CD4-positive, CD25-positive, alpha-beta regulatory T cell (primary cell): ENCODE results near the gene LCP2. TPM values are rescaled to one million over a fixed set of nuclear protein-coding genes. Genes with fewer than 3 reads are reported as not detected.

Source experiments
- ATAC-seq, 2 donors: fragments of 150-1000 bp; cut with Tn5 transposase; one replicate each; pipeline ENCODE4 v1.10.0; 2021; ENCODE audit warnings: low read depth in 2 of 2, moderate number of reproducible peaks in 2 of 2, moderate library complexity in 1 of 2
- DNase-seq, 3 donors: peaks; one replicate each; pipeline versions ENCODE4 v3.0.0 to v3.0.0-alpha.2; 2012 to 2022; ENCODE audit warnings: mixed read lengths in 1 of 3
- H3K27ac ChIP-seq: one replicate; pipeline ENCODE4 v1.7.0; 2013; ENCODE audit warnings: mild to moderate bottlenecking, low read length; ENCODE audit not compliant: insufficient read depth, poor library complexity, severe bottlenecking
- H3K27me3 ChIP-seq: one replicate; pipeline ENCODE4 v1.7.0; 2013; ENCODE audit warnings: low read length; ENCODE audit not compliant: control insufficient read depth, insufficient read depth
- H3K36me3 ChIP-seq: one replicate; pipeline ENCODE4 v1.7.0; 2013; ENCODE audit warnings: mild to moderate bottlenecking, low read length, moderate library complexity; ENCODE audit not compliant: control insufficient read depth, insufficient read depth
- H3K4me1 ChIP-seq: 2 replicates; pipeline ENCODE4 v1.7.0; 2013; ENCODE audit warnings: mild to moderate bottlenecking, low read length; ENCODE audit not compliant: insufficient read depth, control insufficient read depth, poor library complexity, severe bottlenecking
- H3K4me3 ChIP-seq: one replicate; pipeline ENCODE4 v1.7.0; 2013; ENCODE audit warnings: low read depth, mild to moderate bottlenecking, low read length, moderate library complexity
- H3K9me3 ChIP-seq, 2 experiments: 1 replicate in 1 of 2; 2 replicates in 1 of 2; pipeline ENCODE4 v1.7.0; 2013; ENCODE audit warnings: low read length in 2 of 2, mild to moderate bottlenecking in 1 of 2, moderate library complexity in 1 of 2; ENCODE audit not compliant: control insufficient read depth in 2 of 2
- H3K27ac Mint-ChIP-seq, 3 donors: one replicate each; pipeline ENCODE4 v1.8.0; 2020 to 2022; ENCODE audit warnings: mild to moderate bottlenecking in 3 of 3, mixed read lengths in 3 of 3, moderate library complexity in 2 of 3
- H3K27me3 Mint-ChIP-seq: one replicate; pipeline ENCODE4 v1.8.0; 2022; ENCODE audit warnings: mild to moderate bottlenecking, mixed read lengths
- H3K36me3 Mint-ChIP-seq: one replicate; pipeline ENCODE4 v1.8.0; 2020; ENCODE audit warnings: mixed read lengths
- H3K4me1 Mint-ChIP-seq, 4 donors: one replicate each; pipeline ENCODE4 v1.8.0; 2020 to 2022; ENCODE audit warnings: mixed read lengths in 4 of 4, mild to moderate bottlenecking in 1 of 4
- H3K4me3 Mint-ChIP-seq, 4 donors: one replicate each; pipeline ENCODE4 v1.8.0; 2020 to 2022; ENCODE audit warnings: mild to moderate bottlenecking in 4 of 4, mixed read lengths in 4 of 4, moderate library complexity in 3 of 4
- H3K9me3 Mint-ChIP-seq, 7 donors: one replicate each; pipeline ENCODE4 v1.8.0; 2020 to 2022; ENCODE audit warnings: mixed read lengths in 7 of 7, mild to moderate bottlenecking in 3 of 7, moderate library complexity in 2 of 7
- polyA plus RNA-seq, 4 donors: library from polyadenylated mRNA; unstranded; fragments of 300-500 nt; fragmentation: Illumina TruSeq; gene quantifications; one replicate each; pipeline ENCODE4 v1.2.3, GENCODE V29; 2021
- total RNA-seq: library from RNA; stranded (reverse); gene quantifications from one replicate; pipeline ENCODE4 v1.2.3, GENCODE V29; 2022

LCP2 gene
- total and polyA plus RNA-seq, 5 donors from 2014 or later: 164 to 351 (median 197) TPM

DNA sequence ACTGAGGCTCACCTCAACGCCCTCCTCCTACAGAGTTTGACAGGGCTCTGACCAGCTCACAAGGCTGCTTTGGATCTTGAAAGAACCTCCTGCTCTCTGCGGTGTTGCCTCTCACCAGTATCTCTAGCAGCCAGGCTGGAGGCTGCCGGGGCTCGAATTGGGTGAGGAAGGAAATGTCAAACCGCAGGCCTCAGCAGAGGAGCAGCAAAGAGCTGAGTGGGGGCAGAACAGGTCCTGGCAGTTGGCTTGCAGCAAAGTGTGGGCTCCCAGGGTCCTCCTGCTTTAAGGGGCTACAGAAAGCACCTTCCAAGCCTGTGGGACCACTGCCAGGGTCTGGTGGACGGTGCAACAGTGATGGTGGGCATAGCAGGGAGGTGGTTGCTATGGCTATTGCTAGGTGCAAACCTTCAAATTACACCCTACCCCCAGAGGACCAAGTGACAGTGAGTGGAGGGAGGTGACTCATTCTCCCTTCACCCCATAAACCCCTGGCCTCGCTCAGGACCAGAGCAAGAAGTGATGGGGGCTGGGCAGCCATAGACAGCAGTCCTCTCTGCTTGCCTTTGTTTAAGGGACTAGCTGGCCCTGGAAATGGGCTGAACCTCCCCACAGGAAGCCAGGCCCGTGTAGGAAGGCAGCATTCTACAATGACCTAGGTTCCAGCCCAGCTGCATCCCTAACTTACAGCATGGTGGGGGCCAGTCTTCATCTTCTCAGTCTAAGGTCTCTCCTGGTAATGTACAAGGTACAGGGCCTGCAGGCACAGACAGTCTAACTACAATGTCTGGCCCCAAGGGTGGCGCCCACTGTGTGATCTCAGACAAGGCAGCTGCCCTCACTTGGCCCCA is 18.7 kb downstream of the LCP2 start:
- no peaks in the 10 kb centered on the region for H3K27me3 ChIP-seq
- no peaks in the 10 kb centered on the region for H3K9me3 ChIP-seq
- Mint-ChIP-seq H3K27ac (peak overlapping the region; percentile 93 to 98 (median 98)), H3K36me3 (peaks cover 60% of the 10 kb centered on the region), H3K4me1 (peaks cover 42 to 98% (median 85%) of the 10 kb centered on the region in 4 donors), H3K4me3 (peak overlapping the region; percentile 81 to 97 (median 89)), H3K27me3 (no peaks in the 10 kb centered on the region), H3K9me3 (peaks cover 0 to 2% (median 0%) of the 10 kb centered on the region in 7 donors)
- peaks cover 55% of the 10 kb centered on the region for H3K36me3 ChIP-seq
- peak overlapping the region; percentile 88 for H3K27ac ChIP-seq
- peaks cover 96% of the 10 kb centered on the region for H3K4me1 ChIP-seq
- ATAC-seq (peak; percentile 80 to 82), DNase-seq (peak; percentile 82 to 96 (median 91))
- H3K4me3 ChIP-seq: peak overlapping the region; percentile 65

- Mint-ChIP-seq H3K4me1 (peaks cover 33 to 98% (median 82%) of the 10 kb centered on the region in 4 donors), H3K27ac (peak overlapping the region; percentile 95 to 98 (median 98)), H3K27me3 (no peaks in the 10 kb centered on the region), H3K4me3 (peak overlapping the region; percentile 84 to 97 (median 86)), H3K9me3 (peaks cover 0 to 2% (median 0%) of the 10 kb centered on the region in 7 donors), H3K36me3 (peaks cover 58% of the 10 kb centered on the region)
- H3K4me3 ChIP-seq: peak overlapping the region; percentile 72
- ATAC-seq: no peak
- peaks cover 96% of the 10 kb centered on the region for H3K4me1 ChIP-seq
- DNase-seq: peak in 1 of 3 donors; percentile 22
- peak overlapping the region; percentile 93 for H3K27ac ChIP-seq
- no peaks in the 10 kb centered on the region for H3K9me3 ChIP-seq
- peaks cover 55% of the 10 kb centered on the region for H3K36me3 ChIP-seq
- no peaks in the 10 kb centered on the region for H3K27me3 ChIP-seq
Measured at GRCh38 chr5:170277867-170278281, 19.7 kb downstream of the LCP2 start.

DNA sequence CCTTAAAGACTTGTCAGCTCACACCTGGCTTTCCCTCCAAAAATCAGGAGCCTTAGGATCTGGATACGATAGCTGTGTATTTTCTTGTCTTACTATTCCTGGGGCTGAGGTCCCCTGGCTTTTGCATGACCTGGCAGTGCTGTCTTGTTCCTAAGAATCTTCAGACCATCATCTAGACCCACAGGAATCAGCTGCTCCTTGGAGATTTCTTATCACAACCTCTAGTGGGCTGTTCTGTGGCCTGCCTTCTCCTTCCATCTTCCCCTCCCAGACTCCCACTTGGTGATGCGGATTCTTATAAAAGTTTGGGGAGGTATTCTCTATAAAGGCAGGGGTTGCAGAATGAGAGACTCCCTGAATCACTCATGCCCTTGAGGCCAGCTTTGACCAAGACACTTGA is 21.4 kb downstream of the LCP2 start:
- Histone ChIP-seq H3K9me3 (no peaks in the 10 kb centered on the region), H3K27ac (peak overlapping the region; percentile 93), H3K36me3 (peaks cover 55% of the 10 kb centered on the region), H3K4me3 (peak overlapping the region; percentile 68), H3K4me1 (peaks cover 91% of the 10 kb centered on the region), H3K27me3 (no peaks in the 10 kb centered on the region)
- Mint-ChIP-seq H3K27me3 (no peaks in the 10 kb centered on the region), H3K27ac (peak overlapping the region; percentile 95 to 98 (median 98)), H3K4me3 (peak overlapping the region; percentile 84 to 97 (median 86)), H3K9me3 (peaks cover 0 to 2% (median 0%) of the 10 kb centered on the region in 7 donors), H3K4me1 (peaks cover 24 to 96% (median 77%) of the 10 kb centered on the region in 4 donors), H3K36me3 (peaks cover 61% of the 10 kb centered on the region)
- no peak for DNase-seq
- ATAC-seq: no peak

DNA sequence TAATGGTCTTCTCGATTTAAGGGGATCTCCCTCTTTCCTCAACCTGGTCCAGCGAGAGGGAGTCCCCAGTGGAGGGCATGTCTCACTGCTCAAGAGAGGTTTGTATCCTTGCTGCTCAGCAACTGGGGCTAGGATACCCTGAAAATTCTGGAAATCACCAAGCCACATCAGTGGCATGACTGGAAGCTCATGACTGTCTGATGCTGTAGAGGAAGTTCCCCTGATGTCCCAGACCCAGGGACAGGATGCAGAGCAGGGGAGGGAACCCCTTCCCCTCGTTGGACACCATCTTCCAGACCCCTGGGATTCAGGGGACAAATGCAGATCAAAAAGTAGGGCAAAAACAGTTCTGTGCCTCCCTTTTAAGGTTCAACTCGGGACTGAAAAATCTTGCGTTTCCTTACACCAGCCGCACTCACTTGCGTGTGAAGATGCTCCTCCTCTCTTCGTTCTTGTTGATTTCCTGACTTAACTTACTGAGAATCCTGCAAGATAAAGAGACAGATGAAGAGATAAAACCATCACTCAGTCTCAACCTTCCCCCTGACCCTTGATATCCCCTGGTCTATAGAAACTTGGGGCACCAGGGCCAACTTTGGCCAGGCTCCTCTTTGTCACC is 22.1 kb downstream of the LCP2 start:
- ATAC-seq: no peak
- peaks cover 58% of the 10 kb centered on the region for H3K36me3 ChIP-seq

GRCh38 chr5:170273968-170274710 is 23.4 kb downstream of the LCP2 start:
- peaks cover 0 to 2% (median 0%) of the 10 kb centered on the region in 7 donors for H3K9me3 Mint-ChIP-seq
- Histone ChIP-seq H3K27me3 (no peaks in the 10 kb centered on the region), H3K9me3 (no peaks in the 10 kb centered on the region), H3K27ac (peak overlapping the region; percentile 93), H3K36me3 (peaks cover 71% of the 10 kb centered on the region), H3K4me1 (peaks cover 91% of the 10 kb centered on the region), H3K4me3 (no peak overlapping the region)
- peaks cover 24 to 96% (median 79%) of the 10 kb centered on the region in 4 donors for H3K4me1 Mint-ChIP-seq
- DNase-seq (peak; percentile 35 to 80 (median 72)), ATAC-seq (peak; percentile 9 to 15)
- H3K27ac Mint-ChIP-seq: peak overlapping the region; percentile 95 to 98 (median 98)
- no peaks in the 10 kb centered on the region for H3K27me3 Mint-ChIP-seq
- peaks cover 69% of the 10 kb centered on the region for H3K36me3 Mint-ChIP-seq
- H3K4me3 Mint-ChIP-seq: peak overlapping the region; percentile 84 to 97 (median 90)

More for the DNA sequence above, 22.1 kb downstream of the LCP2 start:
- no peaks in the 10 kb centered on the region for H3K9me3 ChIP-seq
- H3K27me3 ChIP-seq: no peaks in the 10 kb centered on the region
- peak overlapping the region; percentile 93 for H3K27ac ChIP-seq
- peaks cover 91% of the 10 kb centered on the region for H3K4me1 ChIP-seq
- Mint-ChIP-seq H3K4me1 (peaks cover 24 to 96% (median 79%) of the 10 kb centered on the region in 4 donors), H3K36me3 (peaks cover 68% of the 10 kb centered on the region), H3K4me3 (peak overlapping the region; percentile 84 to 97 (median 90)), H3K9me3 (peaks cover 0 to 2% (median 0%) of the 10 kb centered on the region in 7 donors), H3K27me3 (no peaks in the 10 kb centered on the region), H3K27ac (peak overlapping the region; percentile 95 to 98 (median 98))
- DNase-seq: peak; percentile 34 to 67 (median 63)
- peak overlapping the region; percentile 68 for H3K4me3 ChIP-seq

DNA sequence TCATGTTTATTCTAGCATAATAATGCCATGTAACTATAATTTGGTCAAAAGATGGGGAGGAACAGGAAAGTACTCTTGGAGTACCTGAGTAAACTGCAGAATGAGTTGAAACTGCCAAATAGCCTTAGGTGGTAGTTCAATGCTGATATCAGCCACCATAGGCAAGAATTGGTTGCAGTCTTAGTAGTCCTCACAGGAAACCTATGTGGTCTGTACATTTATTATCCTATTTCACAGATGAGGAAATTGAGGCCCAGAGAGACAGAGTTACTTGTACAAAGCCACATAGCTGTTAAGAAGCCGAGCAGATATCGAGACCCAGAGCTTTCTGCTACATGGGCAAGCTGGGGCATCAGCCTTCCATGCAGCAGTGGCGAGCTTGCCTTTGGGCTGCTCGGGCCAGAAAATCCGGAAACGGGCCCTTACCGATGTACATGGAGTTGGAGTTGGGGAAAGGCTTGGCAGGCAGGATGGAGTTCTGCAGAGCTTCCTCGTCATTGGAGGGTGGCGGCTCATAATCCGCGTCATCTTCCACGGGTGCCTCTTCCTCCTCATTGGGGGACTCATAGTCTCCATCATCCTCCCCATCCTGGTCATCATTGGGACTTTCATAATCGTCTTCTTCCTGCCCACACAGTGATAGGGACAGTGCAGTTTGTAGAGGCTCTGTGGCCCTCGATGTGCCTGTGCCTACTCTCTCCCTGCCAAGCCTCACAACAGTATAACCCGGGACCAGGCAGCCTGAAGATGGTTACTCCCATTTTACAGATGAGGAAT is 27.1 kb downstream of the LCP2 start:
- DNase-seq: no peak

More for the DNA sequence above, 27.1 kb downstream of the LCP2 start:
- Histone ChIP-seq H3K9me3 (no peaks in the 10 kb centered on the region), H3K36me3 (peaks cover 92% of the 10 kb centered on the region), H3K4me1 (peaks cover 95% of the 10 kb centered on the region), H3K4me3 (peak overlapping the region; percentile 34), H3K27me3 (no peaks in the 10 kb centered on the region), H3K27ac (peak overlapping the region; percentile 84)
- Mint-ChIP-seq H3K27me3 (no peaks in the 10 kb centered on the region), H3K9me3 (peaks cover 0 to 2% (median 0%) of the 10 kb centered on the region in 7 donors), H3K4me3 (peak overlapping the region; percentile 19 to 67 (median 64)), H3K4me1 (peaks cover 25 to 98% (median 77%) of the 10 kb centered on the region in 4 donors), H3K27ac (peak overlapping the region; percentile 58 to 93 (median 88)), H3K36me3 (peaks cover 87% of the 10 kb centered on the region)
- ATAC-seq: no peak
